ENCODE measurements around the gene PPFIBP1.

GRCh38 chr12:27548301-27549199 is 24.5 kb downstream of the PPFIBP1 start:
- TF ChIP-seq CTCF (IDR thresholded peaks at IDR 0.05) (no peak), SIN3A (IDR thresholded peaks at IDR 0.05; ENCODE audit: borderline replicate concordance, insufficient read depth, low read depth, low read length) (no peak)
